Rectal smooth muscle tissue (tissue), 1 donor: Measurements from ENCODE around the gene CTNND2.

Source experiments
- H3K27ac ChIP-seq: one replicate; pipeline ENCODE4 v1.7.0; 2013; ENCODE audit warnings: low read depth, low read length, inconsistent platforms
- H3K27me3 ChIP-seq: one replicate; pipeline ENCODE4 v1.7.0; 2013; ENCODE audit warnings: low read length; ENCODE audit not compliant: control insufficient read depth, insufficient read depth
- H3K36me3 ChIP-seq: one replicate; pipeline ENCODE4 v1.7.0; 2013; ENCODE audit warnings: low read length; ENCODE audit not compliant: control insufficient read depth, insufficient read depth
- H3K4me1 ChIP-seq: one replicate; pipeline ENCODE4 v1.7.0; 2013; ENCODE audit warnings: low read length; ENCODE audit not compliant: control insufficient read depth, insufficient read depth
- H3K4me3 ChIP-seq: one replicate; pipeline ENCODE4 v1.7.0; 2013; ENCODE audit warnings: low read length
- H3K9ac ChIP-seq: one replicate; pipeline ENCODE4 v1.7.0; 2013; ENCODE audit warnings: low read length

CTNND2 gene

DNA sequence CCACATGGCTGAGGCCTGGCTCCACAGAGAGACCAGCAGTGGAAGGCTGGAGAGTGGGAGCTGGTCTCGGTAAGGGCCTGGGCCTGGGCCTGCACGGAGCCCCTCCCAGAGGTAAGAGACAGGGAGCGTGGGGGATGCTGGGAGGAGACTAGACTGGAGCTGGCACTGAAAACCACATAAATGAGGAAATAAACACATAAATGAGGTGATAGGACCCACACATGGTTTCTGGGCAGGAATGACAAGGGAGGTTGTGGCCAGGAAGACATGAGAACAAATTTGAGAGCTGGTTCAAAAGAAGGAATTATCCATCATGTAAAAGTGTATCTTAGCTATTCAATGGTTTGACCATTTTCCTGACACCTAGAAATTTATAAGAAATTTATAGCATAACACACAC lies 691.5 kb downstream of the CTNND2 start:
- no peaks in the 10 kb centered on the region for H3K4me1 ChIP-seq
- H3K9ac ChIP-seq, result no peak overlapping the region
- H3K27ac ChIP-seq, result no peak overlapping the region
- no peaks in the 10 kb centered on the region for H3K27me3 ChIP-seq
- H3K4me3 ChIP-seq, result no peak overlapping the region
- H3K36me3 ChIP-seq, result no peaks in the 10 kb centered on the region

DNA sequence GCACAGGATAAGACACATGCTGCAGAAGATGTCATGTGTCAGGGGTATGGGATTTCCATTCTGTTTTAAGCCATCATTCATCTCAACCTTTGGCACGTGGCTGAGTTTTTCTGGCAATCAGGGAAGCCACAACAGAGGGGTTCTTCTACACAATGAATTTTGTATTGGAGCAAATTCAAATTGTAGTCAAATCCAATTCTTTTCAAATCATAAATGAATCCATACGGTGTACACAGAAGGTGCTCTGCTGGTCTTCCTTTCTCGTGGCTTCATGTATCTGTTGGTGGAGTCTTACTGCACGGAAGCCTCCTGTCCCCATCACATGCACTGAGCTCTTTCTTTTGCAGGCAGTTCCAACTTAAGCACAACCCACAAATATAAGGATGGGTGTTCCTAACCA lies 706.5 kb downstream of the CTNND2 start:
- H3K27ac ChIP-seq, result no peak overlapping the region
- no peaks in the 10 kb centered on the region for H3K36me3 ChIP-seq
- no peaks in the 10 kb centered on the region for H3K4me1 ChIP-seq
- no peak overlapping the region for H3K4me3 ChIP-seq
- no peaks in the 10 kb centered on the region for H3K27me3 ChIP-seq
- H3K9ac ChIP-seq, result no peak overlapping the region

DNA sequence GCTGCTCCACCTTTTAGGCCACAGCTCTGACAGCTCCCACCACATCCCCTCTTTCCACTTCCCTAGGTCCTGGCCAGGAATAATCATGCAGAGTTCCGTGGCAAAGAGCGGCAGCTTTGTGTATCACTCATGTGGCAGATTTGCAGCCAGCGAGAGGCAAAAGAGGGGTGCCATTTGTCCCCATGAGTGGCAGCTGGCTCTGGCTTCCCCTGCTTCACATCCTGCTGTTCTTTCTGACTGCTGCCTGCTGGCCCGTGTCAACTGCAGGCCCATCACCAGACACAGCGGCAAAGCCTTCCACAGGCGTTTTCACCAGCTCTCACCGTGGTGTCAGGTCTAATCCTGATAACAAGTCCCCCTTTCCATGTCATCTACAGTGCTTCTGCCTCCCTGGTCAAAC lies 712.6 kb downstream of the CTNND2 start:
- H3K9ac ChIP-seq, result no peak overlapping the region
- H3K36me3 ChIP-seq, result no peaks in the 10 kb centered on the region
- no peaks in the 10 kb centered on the region for H3K4me1 ChIP-seq
- H3K4me3 ChIP-seq, result no peak overlapping the region
- H3K27me3 ChIP-seq, result no peaks in the 10 kb centered on the region
- H3K27ac ChIP-seq, result no peak overlapping the region

DNA sequence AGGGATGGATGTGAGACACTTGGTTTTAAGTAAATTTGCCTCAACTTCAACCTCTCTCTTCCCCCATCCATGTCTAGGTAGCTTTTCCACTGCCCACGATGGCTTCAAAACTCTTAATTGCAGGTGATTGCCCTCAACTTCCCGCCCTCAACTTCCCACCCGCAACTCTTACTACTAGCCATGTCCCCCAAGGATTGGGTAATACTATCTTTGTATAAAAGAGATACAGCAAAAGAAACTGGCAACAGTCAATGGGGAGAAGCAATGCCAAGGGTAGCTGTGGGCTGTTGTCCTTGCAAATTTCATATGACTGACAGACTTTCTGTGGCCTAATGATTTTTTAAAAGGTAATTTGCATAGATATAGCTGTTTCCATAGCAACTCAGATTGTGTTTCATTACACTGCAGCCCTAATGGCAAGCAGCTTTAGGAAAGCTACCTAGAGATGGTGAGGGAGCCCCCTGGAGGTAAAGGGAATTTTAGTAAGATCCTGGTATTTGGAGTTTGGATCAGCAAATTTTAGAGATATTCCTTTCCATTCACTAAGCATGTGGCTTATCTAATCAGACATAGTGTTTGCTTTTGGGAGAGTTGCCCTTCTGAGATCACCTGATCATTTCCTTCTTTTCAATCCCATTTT lies 721.7 kb downstream of the CTNND2 start:
- Histone ChIP-seq H3K27me3 (no peaks in the 10 kb centered on the region), H3K9ac (no peak overlapping the region), H3K4me3 (no peak overlapping the region)

DNA sequence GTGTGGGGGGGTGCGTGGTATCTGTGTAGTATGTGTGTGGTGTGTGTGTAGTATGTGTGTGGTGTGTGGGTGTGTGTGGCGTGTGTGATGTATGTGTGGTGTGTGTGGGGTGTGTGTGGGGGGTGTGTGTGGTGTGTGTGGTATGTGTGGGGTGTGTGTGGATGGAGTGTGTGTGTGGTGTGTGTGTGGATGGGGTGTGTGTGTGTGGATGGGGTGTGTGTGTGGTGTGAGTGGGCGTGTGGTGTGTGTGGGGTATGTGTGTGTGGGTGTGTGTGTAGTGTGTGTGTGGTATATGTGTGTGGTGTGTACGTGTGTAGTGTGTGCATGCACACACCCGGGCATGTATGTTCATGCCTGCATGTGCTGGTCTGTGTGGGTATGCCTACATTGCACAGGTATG lies 722.3 kb downstream of the CTNND2 start:
- Histone ChIP-seq H3K9ac (no peak overlapping the region), H3K27me3 (no peaks in the 10 kb centered on the region), H3K27ac (no peak overlapping the region)

More for the DNA sequence above, 721.7 kb downstream of the CTNND2 start:
- H3K4me1 ChIP-seq, result no peaks in the 10 kb centered on the region
- H3K27ac ChIP-seq, result no peak overlapping the region
- H3K36me3 ChIP-seq, result no peaks in the 10 kb centered on the region

DNA sequence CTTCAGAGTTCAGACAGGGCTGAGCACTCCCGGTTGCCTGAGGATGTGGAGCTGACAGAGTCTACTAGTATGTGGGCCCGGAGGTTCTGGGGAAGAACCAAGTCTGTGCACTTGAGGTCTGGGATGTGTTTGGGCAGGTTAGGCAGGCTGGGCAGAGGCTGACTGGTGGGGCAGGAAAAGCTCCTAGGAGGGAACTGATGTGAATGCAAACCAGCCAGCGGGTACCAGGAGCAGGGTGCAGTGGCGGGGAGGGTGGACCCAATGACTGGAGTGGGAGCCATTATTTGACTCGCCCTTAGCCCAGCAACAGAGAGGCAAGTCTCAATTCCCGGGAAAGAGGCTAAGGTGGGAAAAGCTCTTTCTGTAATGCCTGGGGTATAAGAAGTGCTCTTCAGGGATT lies 723.4 kb downstream of the CTNND2 start:
- H3K27me3 ChIP-seq, result no peaks in the 10 kb centered on the region
- no peaks in the 10 kb centered on the region for H3K4me1 ChIP-seq
- H3K36me3 ChIP-seq, result no peaks in the 10 kb centered on the region
- H3K9ac ChIP-seq, result no peak overlapping the region
- H3K4me3 ChIP-seq, result no peak overlapping the region
- H3K27ac ChIP-seq, result no peak overlapping the region

More for the DNA sequence above, 722.3 kb downstream of the CTNND2 start:
- no peak overlapping the region for H3K4me3 ChIP-seq
- no peaks in the 10 kb centered on the region for H3K36me3 ChIP-seq
- no peaks in the 10 kb centered on the region for H3K4me1 ChIP-seq

DNA sequence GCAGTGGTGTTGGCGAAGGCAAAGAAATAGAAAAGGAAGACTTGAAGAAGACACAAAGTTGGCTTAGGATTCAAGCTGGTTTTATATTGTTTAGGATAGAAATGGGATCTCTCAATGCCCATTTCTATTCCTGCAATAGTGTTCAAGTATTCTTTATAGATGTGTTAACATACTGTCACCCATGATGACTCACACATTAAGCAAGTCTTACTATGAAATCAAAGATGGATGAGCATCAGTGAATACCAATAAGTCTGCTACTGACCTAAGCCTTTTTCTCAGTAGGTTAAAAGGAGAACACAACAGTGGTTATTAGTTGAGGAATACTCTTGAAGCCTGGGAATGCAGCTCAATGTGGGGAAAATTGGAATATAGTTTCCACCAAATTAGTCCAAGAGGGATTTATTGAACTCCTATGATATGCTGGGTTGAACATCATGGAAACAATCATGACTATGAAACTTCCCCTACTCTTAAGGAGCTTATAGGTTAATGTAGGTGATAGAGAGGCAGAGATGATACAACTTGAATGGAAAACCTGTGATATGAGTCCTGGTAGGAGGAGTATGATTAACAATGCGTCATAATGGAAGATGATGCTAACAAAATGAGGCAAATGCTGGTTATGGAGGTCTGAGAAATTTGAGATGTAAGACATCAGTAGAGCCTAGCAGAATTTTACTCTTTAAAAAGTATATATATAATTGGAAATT lies 726.1 kb downstream of the CTNND2 start:
- Histone ChIP-seq H3K9ac (no peak overlapping the region), H3K27ac (no peak overlapping the region), H3K27me3 (no peaks in the 10 kb centered on the region), H3K4me3 (no peak overlapping the region), H3K4me1 (no peaks in the 10 kb centered on the region), H3K36me3 (no peaks in the 10 kb centered on the region)

DNA sequence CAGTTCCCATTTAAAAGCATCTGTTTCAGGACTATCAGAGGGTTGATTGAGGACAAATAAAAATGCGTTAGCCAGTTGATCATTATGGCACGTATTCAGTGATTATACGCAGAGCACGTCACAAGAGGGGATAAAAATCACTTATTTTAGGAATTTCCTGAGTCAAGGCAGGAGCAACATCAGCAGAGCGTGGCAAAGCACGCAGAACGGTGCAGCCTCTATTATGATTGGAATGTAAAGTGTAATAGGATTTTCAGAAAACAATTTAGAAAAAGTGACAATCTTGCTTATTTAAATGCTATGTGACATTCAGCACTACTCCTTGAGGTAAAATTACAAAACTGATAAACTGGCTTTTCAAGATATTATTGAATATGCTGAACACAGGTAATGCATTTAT lies 729.7 kb downstream of the CTNND2 start:
- no peaks in the 10 kb centered on the region for H3K36me3 ChIP-seq
- no peaks in the 10 kb centered on the region for H3K27me3 ChIP-seq
- no peak overlapping the region for H3K27ac ChIP-seq
- H3K4me1 ChIP-seq, result no peaks in the 10 kb centered on the region
- H3K4me3 ChIP-seq, result no peak overlapping the region
- no peak overlapping the region for H3K9ac ChIP-seq

DNA sequence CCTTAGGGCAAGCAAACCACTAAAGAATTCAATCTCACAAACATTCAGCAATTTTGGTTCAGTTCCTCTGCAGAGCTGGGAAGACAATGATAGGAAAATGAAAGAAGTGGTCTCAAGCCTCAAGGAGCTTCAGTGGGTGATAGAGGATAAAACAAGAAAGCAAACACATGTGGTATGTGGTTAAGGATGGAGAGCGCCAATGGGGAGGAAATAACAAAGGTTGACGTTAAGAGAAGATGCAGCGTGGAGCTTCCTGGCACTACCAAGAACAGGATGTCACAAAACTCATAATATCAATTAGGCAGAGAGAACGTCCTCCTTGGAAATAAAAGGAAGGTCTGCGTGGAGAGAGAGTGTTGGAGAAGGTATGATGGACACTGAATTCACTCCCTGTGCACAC lies 731.8 kb downstream of the CTNND2 start:
- no peaks in the 10 kb centered on the region for H3K36me3 ChIP-seq
- no peak overlapping the region for H3K4me3 ChIP-seq
- no peaks in the 10 kb centered on the region for H3K27me3 ChIP-seq

DNA sequence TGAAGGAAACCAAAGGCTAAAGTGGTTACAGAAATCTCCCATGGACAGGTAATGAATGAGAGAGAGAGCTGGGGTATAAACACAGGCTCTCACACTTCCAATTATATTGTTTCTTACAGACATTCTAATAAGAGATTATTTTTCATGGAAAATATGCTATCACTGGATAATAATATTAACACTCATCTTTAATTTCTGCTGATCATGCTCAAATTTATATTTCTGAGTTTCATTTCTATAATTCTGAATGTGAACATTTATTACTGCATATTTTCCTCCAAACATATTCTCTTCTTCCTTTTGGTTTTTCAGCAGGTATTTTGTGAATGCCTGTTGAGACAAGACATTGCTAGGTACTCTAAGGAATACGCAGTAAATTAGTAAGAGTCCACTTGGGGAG lies 733.0 kb downstream of the CTNND2 start:
- Histone ChIP-seq H3K4me1 (no peaks in the 10 kb centered on the region), H3K27me3 (no peaks in the 10 kb centered on the region), H3K27ac (no peak overlapping the region), H3K4me3 (no peak overlapping the region), H3K36me3 (no peaks in the 10 kb centered on the region), H3K9ac (no peak overlapping the region)

More for the DNA sequence above, 731.8 kb downstream of the CTNND2 start:
- Histone ChIP-seq H3K4me1 (no peaks in the 10 kb centered on the region), H3K27ac (no peak overlapping the region), H3K9ac (no peak overlapping the region)

DNA sequence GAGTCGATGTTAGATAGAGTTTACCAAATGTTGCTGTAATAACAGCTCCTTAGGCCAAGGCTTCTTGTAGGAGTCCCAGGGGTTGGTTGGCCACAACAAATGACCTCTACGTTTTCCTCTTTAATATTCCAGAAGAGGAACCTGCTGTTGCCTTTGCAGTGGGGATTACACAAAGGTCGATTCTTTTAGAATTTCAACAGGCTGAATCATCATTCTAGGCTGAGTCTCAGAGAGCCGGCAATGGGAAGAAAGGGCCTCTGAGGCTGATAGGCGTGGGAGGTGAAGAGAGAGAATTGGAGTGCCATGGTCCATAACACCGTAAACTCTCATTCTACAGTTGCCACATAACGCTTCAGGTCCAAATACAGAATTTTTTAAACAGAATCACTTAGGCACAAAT lies 737.3 kb downstream of the CTNND2 start:
- Histone ChIP-seq H3K4me3 (no peak overlapping the region), H3K27ac (no peak overlapping the region)

DNA sequence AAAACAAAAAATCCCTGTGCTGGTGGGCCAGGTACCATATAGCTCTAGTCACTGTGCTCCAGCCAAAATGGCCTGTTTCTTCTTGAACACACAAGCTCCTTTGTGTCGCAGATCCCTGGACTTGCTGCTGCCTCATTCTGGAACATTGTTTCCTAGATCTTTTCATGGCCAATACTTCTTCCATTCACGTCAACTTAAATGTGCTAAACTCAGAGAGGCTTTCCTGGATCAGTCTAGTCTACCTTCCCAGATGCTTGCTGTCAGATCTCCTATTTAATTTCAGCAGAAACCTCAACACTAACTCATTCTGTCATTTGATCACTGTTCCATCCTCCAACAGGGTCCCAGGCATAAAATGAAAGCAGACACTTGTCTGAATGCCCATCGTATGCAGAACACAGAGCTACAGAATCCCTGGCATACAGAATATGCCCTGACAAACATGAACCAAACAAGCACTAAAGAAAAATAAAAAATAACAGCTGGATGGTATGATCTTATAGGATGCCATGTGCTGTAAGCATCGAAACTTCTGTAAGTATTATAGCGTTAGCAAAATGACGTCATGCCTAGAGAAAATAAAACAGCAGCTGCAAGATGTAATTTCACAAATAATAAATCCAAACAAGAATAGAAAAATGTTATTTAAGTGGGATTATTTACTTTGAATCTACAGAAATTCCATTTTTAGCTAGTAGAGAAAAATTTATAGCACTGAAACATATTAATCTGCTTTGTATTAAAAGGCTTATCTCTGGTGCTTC lies 739.5 kb downstream of the CTNND2 start:
- Histone ChIP-seq H3K36me3 (no peaks in the 10 kb centered on the region), H3K27ac (no peak overlapping the region), H3K4me3 (no peak overlapping the region), H3K27me3 (no peaks in the 10 kb centered on the region), H3K4me1 (no peaks in the 10 kb centered on the region), H3K9ac (no peak overlapping the region)

More for the DNA sequence above, 737.3 kb downstream of the CTNND2 start:
- Histone ChIP-seq H3K36me3 (no peaks in the 10 kb centered on the region), H3K27me3 (no peaks in the 10 kb centered on the region), H3K9ac (no peak overlapping the region), H3K4me1 (no peaks in the 10 kb centered on the region)
